RWPE2 (cell line): ENCODE data around the gene EPN1.

Experiments used
- ATAC-seq: fragments of 200-7000 bp; cut with Tn5 transposase; 3 replicates; pipeline ENCODE4 v1.9.1; 2021; ENCODE audit warnings: low read depth
- DNase-seq: peaks from one replicate; pipeline ENCODE4 v3.0.0-alpha.2; 2020; ENCODE audit warnings: low spot score
- H3K27ac ChIP-seq: fragments of 450-650 bp; 2 replicates; pipeline ENCODE4 v1.5.1; 2017; ENCODE audit warnings: mild to moderate bottlenecking; ENCODE audit not compliant: poor library complexity, severe bottlenecking
- H3K27me3 ChIP-seq: fragments of 250-450 bp; sonication (Bioruptor Pico); 2 replicates; pipeline ENCODE4 v1.5.1; 2021; ENCODE audit warnings: mild to moderate bottlenecking, moderate library complexity; ENCODE audit not compliant: insufficient read depth, poor library complexity, severe bottlenecking
- H3K36me3 ChIP-seq: fragments of 250-450 bp; sonication (Bioruptor Pico); 2 replicates; pipeline ENCODE4 v1.5.1; 2020; ENCODE audit warnings: low read depth, mild to moderate bottlenecking, moderate library complexity
- H3K4me1 ChIP-seq: fragments of 250-450 bp; sonication (Bioruptor Pico); 2 replicates; pipeline ENCODE4 v1.5.1; 2021; ENCODE audit warnings: mild to moderate bottlenecking, moderate library complexity; ENCODE audit not compliant: insufficient read depth, poor library complexity, severe bottlenecking
- H3K4me3 ChIP-seq: fragments of 250-450 bp; sonication (Bioruptor Pico); 2 replicates; pipeline ENCODE4 v1.5.1; 2021; ENCODE audit warnings: mild to moderate bottlenecking, moderate library complexity; ENCODE audit not compliant: severe bottlenecking
- H3K9me3 ChIP-seq: fragments of 250-450 bp; sonication (Bioruptor Pico); 2 replicates; pipeline ENCODE4 v1.5.1; 2021; ENCODE audit warnings: mild to moderate bottlenecking, moderate library complexity; ENCODE audit not compliant: severe bottlenecking
- CTCF ChIP-seq: fragments of 450-650 bp; IDR thresholded peaks from one replicate; pipeline ENCODE4 v1.5.1; 2017; ENCODE audit warnings: mild to moderate bottlenecking, moderate library complexity; ENCODE audit not compliant: poor library complexity, severe bottlenecking

EPN1 gene

DNA sequence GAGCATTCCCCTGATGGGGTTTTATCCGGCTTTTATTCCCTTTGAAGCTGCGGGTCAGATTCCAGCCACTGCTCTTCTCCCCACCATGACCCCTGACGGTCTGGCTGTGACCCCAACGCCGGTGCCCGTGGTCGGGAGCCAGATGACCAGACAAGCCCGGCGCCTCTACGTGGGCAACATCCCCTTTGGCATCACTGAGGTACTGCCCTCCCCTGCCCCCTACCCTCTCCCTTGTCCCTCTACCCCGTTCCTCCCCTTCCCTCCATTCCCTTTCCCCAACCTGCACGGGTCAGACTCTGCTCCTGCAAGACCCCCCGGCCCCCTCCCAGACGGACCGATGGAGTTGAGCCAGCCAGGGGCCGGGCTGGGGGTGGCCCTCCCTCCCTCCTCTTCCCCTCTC lies 14.0 kb upstream of the EPN1 start:
- no peaks in the 10 kb centered on the region for H3K27me3 ChIP-seq
- H3K9me3 ChIP-seq = no peaks in the 10 kb centered on the region
- H3K4me1 ChIP-seq = peaks cover 4% of the 10 kb centered on the region
- ATAC-seq (no peak), DNase-seq (no peak)
- no peak for TF ChIP-seq CTCF
- peaks cover 73% of the 10 kb centered on the region for H3K36me3 ChIP-seq
- no peak overlapping the region for H3K27ac ChIP-seq
- H3K4me3 ChIP-seq = no peak overlapping the region

GRCh38 chr19:55661826-55662225 lies 13.2 kb upstream of the EPN1 start:
- H3K27me3 ChIP-seq = no peaks in the 10 kb centered on the region
- ATAC-seq = no peak
- DNase-seq = no peak
- no peak for TF ChIP-seq CTCF
- peaks cover 74% of the 10 kb centered on the region for H3K36me3 ChIP-seq
- no peak overlapping the region for H3K4me3 ChIP-seq
- H3K27ac ChIP-seq = no peak overlapping the region
- no peaks in the 10 kb centered on the region for H3K9me3 ChIP-seq
- peaks cover 4% of the 10 kb centered on the region for H3K4me1 ChIP-seq

GRCh38 chr19:55663846-55664536 lies 11.0 kb upstream of the EPN1 start:
- H3K4me3 ChIP-seq = no peak overlapping the region
- no peak for ATAC-seq
- no peak for DNase-seq
- no peak overlapping the region for H3K27ac ChIP-seq
- H3K9me3 ChIP-seq = no peaks in the 10 kb centered on the region
- no peaks in the 10 kb centered on the region for H3K27me3 ChIP-seq
- no peaks in the 10 kb centered on the region for H3K4me1 ChIP-seq
- peaks cover 87% of the 10 kb centered on the region for H3K36me3 ChIP-seq
- TF ChIP-seq CTCF = no peak

GRCh38 chr19:55666343-55667005 lies 8.6 kb upstream of the EPN1 start:
- Histone ChIP-seq H3K4me3 (no peak overlapping the region), H3K36me3 (peaks cover 80% of the 10 kb centered on the region), H3K4me1 (no peaks in the 10 kb centered on the region), H3K27me3 (no peaks in the 10 kb centered on the region), H3K27ac (no peak overlapping the region), H3K9me3 (no peaks in the 10 kb centered on the region)
- no peak for DNase-seq
- ATAC-seq = no peak
- no peak for TF ChIP-seq CTCF

GRCh38 chr19:55667006-55667381 lies 8.0 kb upstream of the EPN1 start:
- DNase-seq = no peak
- Histone ChIP-seq H3K4me1 (no peaks in the 10 kb centered on the region), H3K27ac (no peak overlapping the region), H3K27me3 (no peaks in the 10 kb centered on the region), H3K9me3 (no peaks in the 10 kb centered on the region), H3K4me3 (no peak overlapping the region), H3K36me3 (peaks cover 80% of the 10 kb centered on the region)
- ATAC-seq = no peak
- TF ChIP-seq CTCF = no peak
